ENCODE measurements around the gene PPT2. TPM values are rescaled to one million over a fixed set of nuclear protein-coding genes. Genes with fewer than 3 reads are reported as not detected.

The PPT2 gene
- polyA plus RNA-seq: 31.0 TPM
- long read RNA-seq, donor 1, partial matches to known transcripts: 0 of 1 reads
- long read RNA-seq, donor 1, other reads (novel, unspliced or antisense): 0 of 1 reads
- long read RNA-seq, donor 2, partial matches to known transcripts: 0 of 3 reads
- long read RNA-seq, donor 2, other reads (novel, unspliced or antisense): 0 of 3 reads
- long read RNA-seq, donor 3, transcript PPT2-244 (9 exons, 2,053 nt): major isoform, 6 of 24 reads
- long read RNA-seq, donor 3, partial matches to known transcripts: 14 of 24 reads
- long read RNA-seq, donor 3, other reads (novel, unspliced or antisense): 0 of 24 reads
- long read RNA-seq, donor 4: 0 reads
- long read RNA-seq, donor 5, partial matches to known transcripts: 0 of 4 reads
- long read RNA-seq, donor 5, other reads (novel, unspliced or antisense): 0 of 4 reads
- long read RNA-seq, donor 6, partial matches to known transcripts: 0 of 5 reads
- long read RNA-seq, donor 6, other reads (novel, unspliced or antisense): 0 of 5 reads
- long read RNA-seq, donor 7, partial matches to known transcripts: 0 of 1 reads
- long read RNA-seq, donor 7, other reads (novel, unspliced or antisense): 0 of 1 reads
- long read RNA-seq, donor 8, partial matches to known transcripts: 5 of 9 reads
- long read RNA-seq, donor 8, other reads (novel, unspliced or antisense): 0 of 9 reads
- long read RNA-seq, donor 9, partial matches to known transcripts: 5 of 8 reads
- long read RNA-seq, donor 9, other reads (novel, unspliced or antisense): 0 of 8 reads
- long read RNA-seq, donor 10, partial matches to known transcripts: 0 of 4 reads
- long read RNA-seq, donor 10, other reads (novel, unspliced or antisense): 0 of 4 reads
- long read RNA-seq, donor 11, partial matches to known transcripts: 5 of 5 reads
- long read RNA-seq, donor 11, other reads (novel, unspliced or antisense): 0 of 5 reads

GRCh38 chr6:32153564-32154513 lies at the start of gene PPT2:
Gene PPT2 (plus strand): TSS chr6:32154141. CDS start chr6:32154595, 454 bp downstream.
- whole genome bisulfite sequencing (ENCODE audit: insufficient coverage, low lambda C conversion rate): no CpG with 5 or more reads among the region's 52 CpGs
- Histone ChIP-seq H3K27ac (ENCODE audit: low read length) (peak within 1 kb of the TSS; percentile 95), H3K9me3 (ENCODE audit: control insufficient read depth, low read depth, low read length) (peaks cover 6% of the 10 kb centered on the region), H3K4me3 (ENCODE audit: low read length) (peak within 1 kb of the TSS; percentile 86), H3K4me1 (ENCODE audit: control insufficient read depth, insufficient read depth, low read length) (peaks cover 31% of the 10 kb centered on the region), H3K36me3 (ENCODE audit: control insufficient read depth, insufficient read depth, low read length) (peaks cover 28% of the 10 kb centered on the region), H3K27me3 (ENCODE audit: control insufficient read depth, insufficient read depth, low read length) (peaks cover 9% of the 10 kb centered on the region)
- peak; percentile 92 to 93 for DNase-seq

GRCh38 chr6:32105433-32105832 lies 48.5 kb upstream of the PPT2 start:
- WGBS (ENCODE audit: insufficient coverage, low lambda C conversion rate): 90% methylated on average over 2 of the region's 4 CpGs
- Histone ChIP-seq H3K27me3 (ENCODE audit: control insufficient read depth, insufficient read depth, low read length) (no peaks in the 10 kb centered on the region), H3K36me3 (ENCODE audit: control insufficient read depth, insufficient read depth, low read length) (no peaks in the 10 kb centered on the region), H3K4me3 (ENCODE audit: low read length) (no peak overlapping the region), H3K4me1 (ENCODE audit: control insufficient read depth, insufficient read depth, low read length) (peaks cover 24% of the 10 kb centered on the region), H3K27ac (ENCODE audit: low read length) (no peak overlapping the region), H3K9me3 (ENCODE audit: control insufficient read depth, low read depth, low read length) (no peaks in the 10 kb centered on the region)
- DNase-seq: no peak

- Histone ChIP-seq H3K27ac (ENCODE audit: low read length) (no peak overlapping the region), H3K36me3 (ENCODE audit: control insufficient read depth, insufficient read depth, low read length) (no peaks in the 10 kb centered on the region), H3K27me3 (ENCODE audit: control insufficient read depth, insufficient read depth, low read length) (no peaks in the 10 kb centered on the region), H3K4me1 (ENCODE audit: control insufficient read depth, insufficient read depth, low read length) (peaks cover 24% of the 10 kb centered on the region), H3K9me3 (ENCODE audit: control insufficient read depth, low read depth, low read length) (no peaks in the 10 kb centered on the region), H3K4me3 (ENCODE audit: low read length) (no peak overlapping the region)
- no peak for DNase-seq
- no CpG with 5 or more reads among the region's 1 CpG for WGBS (ENCODE audit: insufficient coverage, low lambda C conversion rate)
Measured at GRCh38 chr6:32107406-32107805, 46.5 kb upstream of the PPT2 start.

- H3K4me1 ChIP-seq (ENCODE audit: control insufficient read depth, insufficient read depth, low read length): peaks cover 24% of the 10 kb centered on the region
- H3K4me3 ChIP-seq (ENCODE audit: low read length): peak overlapping the region; percentile 26
Measured at GRCh38 chr6:32108094-32108627, 45.8 kb upstream of the PPT2 start.

GRCh38 chr6:32108727-32109113 lies 45.2 kb upstream of the PPT2 start:
- Histone ChIP-seq H3K4me3 (ENCODE audit: low read length) (peak overlapping the region; percentile 26), H3K9me3 (ENCODE audit: control insufficient read depth, low read depth, low read length) (no peaks in the 10 kb centered on the region), H3K36me3 (ENCODE audit: control insufficient read depth, insufficient read depth, low read length) (no peaks in the 10 kb centered on the region), H3K27me3 (ENCODE audit: control insufficient read depth, insufficient read depth, low read length) (no peaks in the 10 kb centered on the region), H3K4me1 (ENCODE audit: control insufficient read depth, insufficient read depth, low read length) (peaks cover 29% of the 10 kb centered on the region), H3K27ac (ENCODE audit: low read length) (no peak overlapping the region)
- DNase-seq: no peak
- 20% methylated on average over 1 of the region's 6 CpGs for WGBS (ENCODE audit: insufficient coverage, low lambda C conversion rate)

More at GRCh38 chr6:32108094-32108627, 45.8 kb upstream of the PPT2 start:
- Histone ChIP-seq H3K9me3 (ENCODE audit: control insufficient read depth, low read depth, low read length) (no peaks in the 10 kb centered on the region), H3K36me3 (ENCODE audit: control insufficient read depth, insufficient read depth, low read length) (no peaks in the 10 kb centered on the region), H3K27me3 (ENCODE audit: control insufficient read depth, insufficient read depth, low read length) (no peaks in the 10 kb centered on the region), H3K27ac (ENCODE audit: low read length) (no peak overlapping the region)
- no CpG with 5 or more reads among the region's 15 CpGs for WGBS (ENCODE audit: insufficient coverage, low lambda C conversion rate)
- peak in 1 of 2 donors; percentile 72 for DNase-seq

GRCh38 chr6:32109114-32109764 lies 44.7 kb upstream of the PPT2 start, which contains the start of gene TNXB:
Gene TNXB (minus strand): TSS chr6:32109338. CDS start chr6:32098198, 11,140 bp downstream.
- peak in 1 of 2 donors; percentile 52 for DNase-seq
- Histone ChIP-seq H3K9me3 (ENCODE audit: control insufficient read depth, low read depth, low read length) (no peaks in the 10 kb centered on the region), H3K27me3 (ENCODE audit: control insufficient read depth, insufficient read depth, low read length) (no peaks in the 10 kb centered on the region), H3K4me1 (ENCODE audit: control insufficient read depth, insufficient read depth, low read length) (peaks cover 34% of the 10 kb centered on the region), H3K36me3 (ENCODE audit: control insufficient read depth, insufficient read depth, low read length) (no peaks in the 10 kb centered on the region), H3K4me3 (ENCODE audit: low read length) (peak within 1 kb of the TSS; percentile 26), H3K27ac (ENCODE audit: low read length) (no peak within 1 kb of the TSS)
- WGBS (ENCODE audit: insufficient coverage, low lambda C conversion rate): 33% methylated on average over 1 of the region's 12 CpGs

GRCh38 chr6:32109765-32110160 lies 44.2 kb upstream of the PPT2 start:
- Histone ChIP-seq H3K9me3 (ENCODE audit: control insufficient read depth, low read depth, low read length) (no peaks in the 10 kb centered on the region), H3K27ac (ENCODE audit: low read length) (no peak overlapping the region), H3K4me3 (ENCODE audit: low read length) (no peak overlapping the region), H3K4me1 (ENCODE audit: control insufficient read depth, insufficient read depth, low read length) (peaks cover 34% of the 10 kb centered on the region), H3K27me3 (ENCODE audit: control insufficient read depth, insufficient read depth, low read length) (no peaks in the 10 kb centered on the region), H3K36me3 (ENCODE audit: control insufficient read depth, insufficient read depth, low read length) (no peaks in the 10 kb centered on the region)
- 50% methylated on average over 2 of the region's 6 CpGs for WGBS (ENCODE audit: insufficient coverage, low lambda C conversion rate)
- no peak for DNase-seq

GRCh38 chr6:32110632-32111031 lies 43.3 kb upstream of the PPT2 start:
- peaks cover 34% of the 10 kb centered on the region for H3K4me1 ChIP-seq (ENCODE audit: control insufficient read depth, insufficient read depth, low read length)
- no CpG with 5 or more reads among the region's 7 CpGs for WGBS (ENCODE audit: insufficient coverage, low lambda C conversion rate)
- no peak for DNase-seq

GRCh38 chr6:32111424-32112066 lies 42.4 kb upstream of the PPT2 start:
- Histone ChIP-seq H3K27me3 (ENCODE audit: control insufficient read depth, insufficient read depth, low read length) (no peaks in the 10 kb centered on the region), H3K36me3 (ENCODE audit: control insufficient read depth, insufficient read depth, low read length) (peaks cover 13% of the 10 kb centered on the region), H3K4me3 (ENCODE audit: low read length) (no peak overlapping the region), H3K9me3 (ENCODE audit: control insufficient read depth, low read depth, low read length) (no peaks in the 10 kb centered on the region), H3K4me1 (ENCODE audit: control insufficient read depth, insufficient read depth, low read length) (peaks cover 34% of the 10 kb centered on the region), H3K27ac (ENCODE audit: low read length) (peak overlapping the region; percentile 7)
- peak in 1 of 2 donors; percentile 26 for DNase-seq
- WGBS (ENCODE audit: insufficient coverage, low lambda C conversion rate): no CpG with 5 or more reads among the region's 7 CpGs

More at GRCh38 chr6:32110632-32111031, 43.3 kb upstream of the PPT2 start:
- no peak overlapping the region for H3K27ac ChIP-seq (ENCODE audit: low read length)
- no peak overlapping the region for H3K4me3 ChIP-seq (ENCODE audit: low read length)
- H3K36me3 ChIP-seq (ENCODE audit: control insufficient read depth, insufficient read depth, low read length): peaks cover 4% of the 10 kb centered on the region
- no peaks in the 10 kb centered on the region for H3K9me3 ChIP-seq (ENCODE audit: control insufficient read depth, low read depth, low read length)
- H3K27me3 ChIP-seq (ENCODE audit: control insufficient read depth, insufficient read depth, low read length): no peaks in the 10 kb centered on the region
